WTC11 (cell line): ENCODE results near the gene DCLK1. TPM values are rescaled to one million over a fixed set of nuclear protein-coding genes. Genes with fewer than 3 reads are reported as not detected.

Source experiments
- ATAC-seq: fragments of 200-7000 bp; cut with Tn5 transposase; 2 replicates; pipeline ENCODE4 v1.10.0; 2021; ENCODE audit warnings: mild to moderate bottlenecking, moderate library complexity
- CTCF ChIA-PET: fragments of 300-600 bp; sonication (Branson Sonifier 250); formaldehyde crosslinking; loops from one replicate; lab custom pipeline; 2021; ENCODE audit warnings: antibody characterized with exemption; lab: Charles Lee
- POLR2A ChIA-PET: fragments of 350-600 bp; sonication (Branson Sonifier 250); formaldehyde crosslinking; loops from one replicate; lab custom pipeline; 2021; ENCODE audit warnings: antibody characterized with exemption; lab: Charles Lee
- DNase-seq: peaks from one replicate; pipeline ENCODE4 v3.0.0; 2021; ENCODE audit warnings: low spot score
- H3K27ac Mint-ChIP-seq: 2 replicates; pipeline ENCODE4 v1.8.0; 2021; ENCODE audit warnings: mixed read lengths
- H3K27me3 Mint-ChIP-seq: 2 replicates; pipeline ENCODE4 v1.8.0; 2021; ENCODE audit warnings: low read depth, mild to moderate bottlenecking, moderate library complexity, mixed read lengths
- H3K36me3 Mint-ChIP-seq: 2 replicates; pipeline ENCODE4 v1.8.0; 2021; ENCODE audit warnings: mixed read lengths
- H3K4me1 Mint-ChIP-seq: 2 replicates; pipeline ENCODE4 v1.8.0; 2022; ENCODE audit warnings: mixed read lengths
- H3K4me3 Mint-ChIP-seq: 2 replicates; pipeline ENCODE4 v1.8.0; 2021; ENCODE audit warnings: mild to moderate bottlenecking, moderate library complexity, mixed read lengths
- H3K9me3 Mint-ChIP-seq: 2 replicates; pipeline ENCODE4 v1.8.0; 2021; ENCODE audit warnings: mixed read lengths
- ATF3 ChIP-seq: sonication (generic); formaldehyde crosslinking; conservative IDR thresholded peaks from 2 replicates; pipeline ENCODE4 v1.8.1; 2022; ENCODE audit warnings: mild to moderate bottlenecking, missing genetic modification reagents
- E2F4 ChIP-seq: sonication (generic); formaldehyde crosslinking; IDR thresholded peaks from 2 replicates; pipeline ENCODE4 v1.8.1; 2022; ENCODE audit warnings: low read depth, mild to moderate bottlenecking, moderate library complexity, missing genetic modification reagents, borderline replicate concordance
- E2F5 ChIP-seq: sonication (generic); formaldehyde crosslinking; IDR thresholded peaks from 2 replicates; pipeline ENCODE4 v1.8.1; 2022; ENCODE audit warnings: mild to moderate bottlenecking, moderate library complexity, missing genetic modification reagents
- ERG ChIP-seq: fragments of 250-450 bp; sonication (Bioruptor Pico); IDR thresholded peaks from 2 replicates; pipeline ENCODE4 v1.8.0; 2021; ENCODE audit warnings: mild to moderate bottlenecking
- ETV6 ChIP-seq: sonication (generic); formaldehyde crosslinking; IDR thresholded peaks from 2 replicates; pipeline ENCODE4 v1.8.1; 2022; ENCODE audit warnings: mild to moderate bottlenecking, missing genetic modification reagents
- FOXP1 ChIP-seq: sonication (generic); formaldehyde crosslinking; IDR thresholded peaks from 2 replicates; pipeline ENCODE4 v1.8.0; 2022; ENCODE audit warnings: missing genetic modification reagents, mild to moderate bottlenecking, moderate library complexity, borderline replicate concordance
- FOXP4 ChIP-seq: sonication (generic); formaldehyde crosslinking; IDR thresholded peaks from 2 replicates; pipeline ENCODE4 v1.8.0; 2022; ENCODE audit warnings: mild to moderate bottlenecking, missing genetic modification reagents
- GTF2I ChIP-seq: fragments of 250-450 bp; sonication (Bioruptor Pico); conservative IDR thresholded peaks from 2 replicates; pipeline ENCODE4 v1.4.0; 2021; ENCODE audit warnings: mild to moderate bottlenecking
- JAZF1 ChIP-seq: fragments of 250-450 bp; sonication (Bioruptor Pico); IDR thresholded peaks from 2 replicates; pipeline ENCODE4 v1.9.0; 2021; ENCODE audit warnings: moderate library complexity, mild to moderate bottlenecking, inconsistent platforms
- JUN ChIP-seq: sonication (generic); formaldehyde crosslinking; IDR thresholded peaks from 2 replicates; pipeline ENCODE4 v1.8.0; 2023; ENCODE audit warnings: mild to moderate bottlenecking, missing genetic modification reagents
- KAT7 ChIP-seq: sonication (generic); formaldehyde crosslinking; IDR thresholded peaks from 2 replicates; pipeline ENCODE4 v1.8.1; 2023; ENCODE audit warnings: missing genetic modification reagents, mild to moderate bottlenecking, borderline replicate concordance
- MLX ChIP-seq: sonication (generic); formaldehyde crosslinking; IDR thresholded peaks from 2 replicates; pipeline ENCODE4 v1.8.1; 2023; ENCODE audit warnings: mild to moderate bottlenecking, missing genetic modification reagents, moderate library complexity
- MYBL2 ChIP-seq: sonication (generic); formaldehyde crosslinking; IDR thresholded peaks from 2 replicates; pipeline ENCODE4 v1.8.1; 2023; ENCODE audit warnings: mild to moderate bottlenecking, moderate library complexity, missing genetic modification reagents
- NFATC4 ChIP-seq: fragments of 250-450 bp; sonication (Bioruptor Pico); IDR thresholded peaks from 2 replicates; pipeline ENCODE4 v1.9.0; 2021; ENCODE audit warnings: mild to moderate bottlenecking
- PREB ChIP-seq: sonication (generic); formaldehyde crosslinking; IDR thresholded peaks from 2 replicates; pipeline ENCODE4 v1.8.1; 2022; ENCODE audit warnings: mild to moderate bottlenecking, missing genetic modification reagents, moderate library complexity, borderline replicate concordance
- SMAD3 ChIP-seq: sonication (generic); formaldehyde crosslinking; IDR thresholded peaks from 2 replicates; pipeline ENCODE4 v1.8.0; 2022; ENCODE audit warnings: missing genetic modification reagents, mild to moderate bottlenecking, borderline replicate concordance
- SMAD4 ChIP-seq: sonication (generic); formaldehyde crosslinking; IDR thresholded peaks from 2 replicates; pipeline ENCODE4 v1.8.0; 2022; ENCODE audit warnings: mild to moderate bottlenecking, missing genetic modification reagents
- SOX15 ChIP-seq: fragments of 250-450 bp; sonication (Bioruptor Pico); IDR thresholded peaks from 2 replicates; pipeline ENCODE4 v1.9.0; 2021; ENCODE audit warnings: mild to moderate bottlenecking
- SP1 ChIP-seq: sonication (generic); formaldehyde crosslinking; conservative IDR thresholded peaks from 2 replicates; pipeline ENCODE4 v1.8.1; 2022; ENCODE audit warnings: missing genetic modification reagents
- USF1 ChIP-seq: sonication (generic); formaldehyde crosslinking; IDR thresholded peaks from 2 replicates; pipeline ENCODE4 v1.8.0; 2022; ENCODE audit warnings: mild to moderate bottlenecking, missing genetic modification reagents
- ZMAT4 ChIP-seq: fragments of 250-450 bp; sonication (Bioruptor Pico); IDR thresholded peaks from 2 replicates; pipeline ENCODE4 v1.9.0; 2021; ENCODE audit warnings: mild to moderate bottlenecking
- ZNF219 ChIP-seq: sonication (generic); formaldehyde crosslinking; IDR thresholded peaks from 2 replicates; pipeline ENCODE4 v1.8.0; 2023; ENCODE audit warnings: missing genetic modification reagents, mild to moderate bottlenecking, borderline replicate concordance
- ZNF232 ChIP-seq: sonication (generic); formaldehyde crosslinking; IDR thresholded peaks from 2 replicates; pipeline ENCODE4 v1.8.0; 2022; ENCODE audit warnings: mild to moderate bottlenecking, missing genetic modification reagents
- ZNF423 ChIP-seq: fragments of 250-450 bp; sonication (Bioruptor Pico); IDR thresholded peaks from 2 replicates; pipeline ENCODE4 v2.1.2; 2022; ENCODE audit warnings: mild to moderate bottlenecking, moderate library complexity
- total RNA-seq: library from RNA; stranded (reverse); gene quantifications from 3 replicates; pipeline ENCODE4 v1.2.3, GENCODE V29; 2021

DCLK1 gene
- total RNA-seq, 1 experiment from 2014 or later: 18.5 TPM

GRCh38 chr13:35865341-35866240 is 265.6 kb downstream of the DCLK1 start:
- H3K27ac Mint-ChIP-seq: no peak overlapping the region
- ChIA-PET CTCF (no interaction called here), POLR2A (no interaction called here)
- H3K9me3 Mint-ChIP-seq: no peaks in the 10 kb centered on the region
- ATAC-seq: no peak
- no peaks in the 10 kb centered on the region for H3K27me3 Mint-ChIP-seq
- peaks cover 8% of the 10 kb centered on the region for H3K4me1 Mint-ChIP-seq
- TF ChIP-seq ZMAT4 (CRISPR knock-in tag) (no peak), E2F5 (no peak), ATF3 (no peak), USF1 (CRISPR knock-in tag) (no peak), KAT7 (no peak), MLX (no peak), ZNF232 (CRISPR knock-in tag) (no peak)
- H3K36me3 Mint-ChIP-seq: no peaks in the 10 kb centered on the region
- H3K4me3 Mint-ChIP-seq: no peak overlapping the region
- DNase-seq: no peak

- H3K4me1 Mint-ChIP-seq: peaks cover 56% of the 10 kb centered on the region
- CTCF ChIA-PET: no interaction called here
- DNase-seq: no peak
- ATAC-seq: no peak
- no peaks in the 10 kb centered on the region for H3K36me3 Mint-ChIP-seq
- H3K4me3 Mint-ChIP-seq: no peak overlapping the region
- no peak overlapping the region for H3K27ac Mint-ChIP-seq
- TF ChIP-seq ERG (CRISPR knock-in tag) (no peak), SOX15 (CRISPR knock-in tag) (no peak), ETV6 (CRISPR knock-in tag) (no peak), FOXP1 (CRISPR knock-in tag) (no peak), SMAD4 (CRISPR knock-in tag) (no peak), MYBL2 (CRISPR knock-in tag) (no peak), SP1 (CRISPR knock-in tag) (no peak), SMAD3 (CRISPR knock-in tag) (no peak)
- POLR2A ChIA-PET: no interaction called here
- no peaks in the 10 kb centered on the region for H3K9me3 Mint-ChIP-seq
- H3K27me3 Mint-ChIP-seq: no peaks in the 10 kb centered on the region
These were observed 270.5 kb downstream of the DCLK1 start for GRCh38 chr13:35860661-35861060.

GRCh38 chr13:35859981-35860380 is 271.2 kb downstream of the DCLK1 start:
- POLR2A ChIA-PET: no interaction called here
- ATAC-seq (no peak), DNase-seq (no peak)
- H3K27ac Mint-ChIP-seq: no peak overlapping the region
- peaks cover 63% of the 10 kb centered on the region for H3K4me1 Mint-ChIP-seq
- H3K4me3 Mint-ChIP-seq: no peak overlapping the region
- H3K36me3 Mint-ChIP-seq: no peaks in the 10 kb centered on the region
- no peaks in the 10 kb centered on the region for H3K27me3 Mint-ChIP-seq
- CTCF ChIA-PET: interaction anchor here (1.0 kb wide), 1 partner anchor 71 kb away, joined by 3 read pairs; no protein-coding TSS in a partner anchor
- H3K9me3 Mint-ChIP-seq: no peaks in the 10 kb centered on the region
- TF ChIP-seq ZNF423 (CRISPR knock-in tag): no peak
- TF ChIP-seq NFATC4 (CRISPR knock-in tag): no peak
- TF ChIP-seq SMAD3 (CRISPR knock-in tag): no peak
- TF ChIP-seq FOXP4 (CRISPR knock-in tag): no peak
- TF ChIP-seq JUN (CRISPR knock-in tag): no peak
- TF ChIP-seq E2F4 (CRISPR knock-in tag): no peak
- TF ChIP-seq JAZF1 (CRISPR knock-in tag): no peak
- no peak for TF ChIP-seq ZNF219 (CRISPR knock-in tag)
- no peak for TF ChIP-seq PREB (CRISPR knock-in tag)
- no peak for TF ChIP-seq GTF2I (CRISPR knock-in tag)
